HG03045 (cell line): ENCODE results near the gene CGNL1.

Experiments used
- ATAC-seq: cut with Tn5 transposase; IDR thresholded peaks from one replicate; pipeline ENCODE4 v1.9.1; 2021; ENCODE audit warnings: mild to moderate bottlenecking, moderate library complexity; ENCODE audit not compliant: unreplicated experiment

CGNL1 gene

DNA sequence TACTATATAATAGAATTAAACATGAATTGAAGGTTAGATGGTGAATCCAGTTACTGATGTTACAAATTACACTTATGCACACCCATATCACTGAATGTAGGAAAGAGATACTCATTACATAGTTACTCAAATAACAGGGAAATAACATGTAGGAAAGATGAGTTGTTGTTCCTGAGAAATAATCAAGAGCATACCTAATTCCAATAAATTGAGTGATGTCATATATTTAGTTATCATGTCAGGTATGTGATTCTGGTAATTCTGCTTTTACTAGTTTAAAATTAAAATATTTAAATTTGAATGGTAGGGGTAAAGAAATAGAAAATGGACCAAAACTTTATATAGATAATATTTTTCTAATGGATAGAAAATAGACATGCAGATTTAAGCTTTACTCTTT, 112.8 kb downstream of the CGNL1 start:
- ATAC-seq: no peak

DNA sequence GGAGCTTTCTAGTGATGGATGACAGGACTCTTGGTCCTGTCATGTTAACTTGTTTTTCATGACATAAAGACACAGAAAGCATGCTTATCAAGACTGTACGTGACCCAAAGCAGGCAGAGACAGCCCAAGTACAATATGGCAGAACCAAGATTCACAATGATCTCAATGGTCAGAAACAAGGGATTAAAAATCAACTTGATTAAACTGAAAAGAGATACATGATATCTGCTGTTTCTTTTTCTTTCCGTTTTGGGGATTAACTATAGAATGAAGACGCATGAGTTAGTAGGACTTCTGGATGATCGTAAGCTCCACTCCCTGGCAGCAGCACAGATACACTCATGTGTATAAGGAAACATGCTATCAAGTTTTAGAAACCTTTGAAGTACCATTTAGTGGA, 117.0 kb downstream of the CGNL1 start:
- ATAC-seq: no peak

DNA sequence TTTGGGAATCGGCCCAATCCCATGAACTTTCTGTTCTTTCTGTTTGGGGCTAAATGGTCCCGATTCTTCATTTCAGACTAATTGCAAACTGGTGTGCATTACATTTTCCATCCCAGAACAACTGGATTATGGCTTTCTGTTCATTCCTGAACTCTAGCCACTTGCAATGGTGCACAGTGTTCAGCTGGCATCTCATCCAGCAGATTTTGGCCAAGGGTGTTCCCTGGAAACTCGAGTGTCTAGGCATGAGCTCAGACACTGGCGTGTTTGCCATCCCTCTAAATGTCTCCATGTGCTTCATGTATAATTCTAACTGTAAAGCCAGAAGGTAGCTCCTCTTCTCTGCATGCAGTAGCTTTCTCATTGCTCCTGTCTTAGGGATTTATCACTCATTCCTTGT, 118.3 kb downstream of the CGNL1 start:
- no peak for ATAC-seq

DNA sequence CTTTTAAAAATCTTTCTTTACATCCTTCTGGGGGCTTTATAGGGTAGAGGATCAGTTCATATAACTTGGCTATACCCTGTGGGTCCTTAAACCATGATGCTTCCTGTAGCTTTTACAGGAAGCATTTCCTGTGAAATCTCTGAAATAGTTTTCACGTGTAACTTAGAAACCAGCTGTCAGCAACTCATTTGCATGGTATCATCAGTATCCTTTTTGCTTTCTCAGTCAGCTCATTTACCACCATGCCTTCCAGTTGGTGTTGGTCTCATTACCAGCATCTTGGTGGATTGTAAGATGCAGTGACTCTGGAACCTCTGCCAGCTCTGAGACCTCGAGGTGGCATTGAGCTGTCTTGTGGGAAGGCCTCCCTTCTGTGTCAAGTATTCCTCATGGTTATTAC, 118.7 kb downstream of the CGNL1 start:
- ATAC-seq: no peak

DNA sequence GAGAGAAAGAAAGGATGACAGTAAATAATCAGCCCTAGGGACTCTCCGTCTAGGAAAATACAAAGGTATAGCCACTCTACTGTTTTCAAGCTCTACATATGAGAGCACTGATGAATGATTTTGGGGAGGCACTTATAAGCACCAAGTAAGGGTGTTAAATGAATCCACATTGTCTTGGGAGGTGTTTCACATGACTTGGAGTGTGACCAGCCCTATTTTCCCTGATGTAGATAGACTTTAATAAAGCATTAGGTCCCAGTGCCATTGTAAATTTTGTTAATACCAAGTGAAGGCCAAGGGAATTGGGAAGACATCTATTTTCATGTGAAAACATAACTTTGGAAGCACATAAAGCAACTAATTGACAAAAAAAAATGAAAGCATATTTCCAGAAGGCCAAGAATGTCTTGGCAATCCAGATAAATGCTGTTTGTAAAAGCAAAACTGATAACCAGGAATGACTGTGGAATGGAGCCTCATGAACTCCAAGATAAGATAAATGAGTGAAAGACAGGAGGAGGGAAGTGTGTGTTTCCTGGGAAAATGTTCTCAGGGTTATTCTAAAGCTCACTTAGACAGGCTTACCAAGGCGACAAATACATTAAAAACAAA, 119.4 kb downstream of the CGNL1 start:
- no peak for ATAC-seq

DNA sequence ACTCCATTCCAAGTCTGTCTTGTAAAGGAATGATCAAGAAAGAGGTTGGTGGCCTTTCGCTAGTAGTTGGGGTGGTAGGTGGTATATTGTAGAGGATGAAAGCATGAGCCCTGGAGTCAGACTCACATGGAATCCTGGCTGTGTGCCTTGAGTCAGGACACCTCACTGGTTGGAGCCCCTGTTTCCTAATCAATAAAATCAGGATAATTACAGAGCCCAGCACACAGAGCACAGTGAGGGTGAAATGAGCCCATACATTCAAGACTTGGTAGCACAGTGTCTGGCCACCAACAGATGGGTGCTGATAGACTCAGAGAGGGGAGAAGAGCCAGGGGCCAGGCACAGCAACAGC, 120.3 kb downstream of the CGNL1 start:
- no peak for ATAC-seq

DNA sequence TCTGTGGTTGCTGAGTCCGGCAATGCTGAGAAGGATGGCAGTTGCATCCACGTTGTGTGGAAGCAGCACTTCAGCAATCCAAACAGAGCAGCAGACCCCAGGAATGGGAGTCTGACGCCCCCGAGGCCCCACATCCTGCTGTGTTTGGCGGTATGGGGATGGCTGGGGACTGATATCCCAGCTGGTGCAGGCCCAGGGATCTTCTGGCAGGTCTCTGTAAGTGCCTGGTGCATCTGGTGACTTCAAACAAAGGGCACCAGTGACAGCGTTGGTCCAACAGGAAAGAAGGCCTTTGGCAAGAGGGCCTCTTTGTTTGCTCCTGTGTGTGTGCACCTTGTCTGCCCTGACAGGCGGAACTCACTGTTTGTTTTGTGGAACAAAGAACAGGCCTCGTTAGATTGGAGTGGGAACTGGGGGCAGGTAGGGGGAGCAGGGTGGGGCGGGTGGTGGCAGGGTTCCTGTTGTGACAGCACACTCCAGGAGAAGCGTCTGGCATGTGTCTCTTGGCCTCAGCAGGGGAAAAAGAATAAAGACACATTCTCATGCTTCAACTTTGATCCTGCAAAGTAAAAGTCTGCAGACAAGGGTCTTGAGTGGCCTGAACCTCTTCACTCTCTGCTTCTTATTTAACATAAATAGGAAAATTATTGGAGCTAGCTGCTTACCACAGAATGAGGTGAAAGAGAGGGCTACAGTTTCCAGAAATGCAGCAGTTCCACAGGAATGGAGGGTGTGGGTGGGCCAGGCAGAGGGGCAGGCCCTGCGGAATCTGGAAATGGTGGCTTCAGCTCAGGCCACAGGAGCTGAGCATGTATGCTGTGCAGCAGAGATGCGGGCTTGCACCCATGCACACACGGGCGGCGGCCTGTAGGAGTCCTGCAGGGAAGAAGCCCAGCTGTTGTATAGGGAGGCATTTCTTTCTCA, 120.9 kb downstream of the CGNL1 start:
- ATAC-seq: no peak

DNA sequence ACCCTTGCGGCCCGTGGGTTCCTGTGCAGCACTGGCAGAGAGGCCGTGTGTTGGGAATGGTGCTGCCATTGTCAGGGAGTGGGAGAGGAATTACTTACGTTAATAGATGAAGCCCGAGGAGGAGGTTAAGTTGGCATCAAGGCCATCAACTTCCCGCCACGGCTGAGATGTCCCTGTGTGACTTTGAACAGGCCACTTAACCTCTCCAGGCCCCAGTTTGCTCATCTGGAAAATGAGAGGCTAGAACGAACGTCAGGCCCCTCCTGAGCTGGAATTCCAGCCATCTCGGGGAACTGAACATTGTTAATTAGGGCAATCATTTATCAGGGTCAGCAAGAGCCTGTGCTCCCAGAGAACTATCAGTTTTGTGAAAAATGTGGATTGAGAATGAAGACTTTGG, 124.0 kb downstream of the CGNL1 start:
- no peak for ATAC-seq

DNA sequence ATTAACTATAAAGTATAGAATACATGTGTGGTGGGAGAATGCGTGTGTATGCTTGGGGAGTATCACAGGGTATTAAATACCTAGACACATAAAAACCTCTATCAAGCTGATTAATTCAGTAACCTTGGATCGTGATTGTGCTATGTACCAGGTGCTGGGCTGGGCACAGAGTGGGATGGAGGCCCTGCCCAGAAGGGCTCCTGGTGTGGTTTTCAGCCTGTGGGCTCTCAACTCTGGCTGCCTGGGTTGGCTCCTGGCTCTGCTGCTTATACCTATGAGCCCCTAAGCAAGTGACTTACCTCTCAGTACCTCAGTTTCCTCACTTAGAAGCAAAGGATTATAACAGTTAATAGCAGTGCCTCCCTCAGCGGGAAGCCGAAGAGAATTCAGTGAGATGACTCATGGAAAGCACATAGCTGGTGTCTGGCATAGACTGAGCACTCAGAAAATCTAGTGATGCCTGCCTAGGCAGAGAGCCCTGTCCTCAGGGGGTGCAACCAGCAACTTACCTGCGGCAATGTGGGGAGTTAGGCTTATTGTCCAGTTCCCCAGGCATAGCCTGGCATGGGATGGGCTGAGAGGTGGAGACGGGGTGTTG, 124.8 kb downstream of the CGNL1 start:
- no peak for ATAC-seq

DNA sequence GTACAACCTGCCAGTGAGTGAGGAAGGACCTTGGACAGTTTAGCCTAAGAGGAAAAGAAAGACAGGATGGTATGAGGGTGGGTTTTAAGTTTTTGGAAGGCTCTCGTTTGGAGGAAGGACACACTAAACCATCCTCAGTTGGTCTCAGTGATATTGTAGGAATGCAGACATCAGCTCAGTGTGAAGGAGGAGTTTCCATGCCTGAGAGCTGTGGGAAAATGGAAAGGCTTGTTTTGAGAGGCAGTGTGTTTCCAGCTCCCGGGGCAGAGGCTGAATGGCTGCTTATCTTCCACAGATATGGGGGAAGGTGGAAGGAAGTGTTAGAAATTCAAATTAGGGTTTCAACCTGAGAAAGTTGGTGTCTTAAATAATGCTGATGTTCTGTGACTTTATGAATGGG, 125.8 kb downstream of the CGNL1 start:
- ATAC-seq: no peak

DNA sequence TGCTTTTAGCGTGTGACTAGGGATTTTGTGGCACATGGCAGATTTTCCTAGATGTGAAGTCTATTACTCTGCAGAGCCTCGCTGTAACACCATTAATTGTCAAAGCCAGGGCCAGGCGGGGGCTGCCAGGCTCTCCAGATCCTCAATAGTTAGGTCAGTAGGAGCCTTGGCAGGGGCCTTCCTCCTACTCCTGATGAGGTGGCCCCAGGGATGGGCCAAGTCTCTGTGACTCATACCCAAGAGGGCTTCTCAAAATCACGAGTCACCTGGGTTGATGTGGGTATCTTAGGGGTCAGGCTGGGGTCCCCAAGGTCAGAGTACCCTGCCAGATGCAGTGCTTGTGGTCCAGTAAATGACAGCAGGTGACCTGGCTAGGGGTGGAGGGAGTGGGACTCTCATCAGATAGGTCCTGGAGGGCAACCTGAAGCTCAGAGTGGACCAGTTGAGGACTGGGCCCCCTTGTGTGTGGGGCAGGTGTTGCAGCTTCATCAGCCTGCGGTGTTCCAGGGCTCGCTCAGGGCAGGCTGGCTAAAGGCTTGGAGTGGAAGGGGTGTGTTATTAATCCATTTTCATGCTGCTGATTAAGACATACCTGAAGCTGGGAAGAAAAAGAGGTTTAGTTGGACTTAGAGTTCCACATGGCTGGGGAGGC, 126.9 kb downstream of the CGNL1 start:
- ATAC-seq: no peak

DNA sequence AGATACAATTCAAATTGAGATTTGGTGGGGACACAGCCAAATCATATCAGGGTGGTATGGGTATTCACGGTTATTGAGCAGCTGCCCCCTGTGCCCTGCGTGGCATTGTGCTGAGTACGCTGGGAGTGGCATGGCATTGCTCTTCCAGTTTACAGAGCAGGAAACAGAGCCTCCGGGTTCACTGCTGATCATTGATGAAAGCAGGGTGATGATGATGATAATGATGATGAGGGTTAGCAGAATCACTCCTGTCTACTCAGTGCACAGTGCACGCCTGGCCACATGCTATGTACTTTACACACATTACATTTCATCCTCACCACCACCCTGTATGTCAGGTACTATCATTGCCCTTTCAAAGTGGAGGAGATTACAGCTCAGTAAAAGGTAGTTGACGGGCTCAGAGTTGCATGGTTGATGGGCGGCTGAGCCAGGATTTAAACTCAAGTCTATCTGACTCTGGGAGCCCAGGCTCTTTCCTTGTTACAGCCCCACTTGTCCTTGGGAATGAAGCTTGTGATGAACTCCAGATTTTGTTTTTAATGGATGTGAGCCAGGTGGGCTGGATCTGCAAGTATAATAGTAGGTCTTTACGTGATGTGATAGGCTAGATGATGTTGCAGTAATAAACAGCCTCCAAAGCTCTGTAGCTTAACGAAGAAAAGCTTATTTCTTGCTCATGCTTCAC, 127.8 kb downstream of the CGNL1 start:
- no peak for ATAC-seq

DNA sequence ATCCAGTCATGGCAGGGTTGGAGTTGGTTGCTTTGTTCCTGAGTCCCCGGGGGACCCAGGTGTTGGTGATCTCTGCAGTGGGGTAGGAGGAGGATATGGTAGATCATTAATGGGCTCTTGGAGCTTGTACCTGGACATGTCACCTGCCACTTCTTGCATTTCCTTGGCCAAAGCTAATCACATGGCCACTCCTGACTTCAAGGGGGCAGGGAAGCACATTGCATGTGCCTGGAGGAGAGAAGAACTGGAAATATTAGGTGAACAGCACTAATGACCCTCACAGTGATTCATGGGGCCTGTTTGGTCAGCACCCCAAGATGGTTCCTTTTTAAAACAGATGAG, 128.3 kb downstream of the CGNL1 start:
- ATAC-seq: no peak

DNA sequence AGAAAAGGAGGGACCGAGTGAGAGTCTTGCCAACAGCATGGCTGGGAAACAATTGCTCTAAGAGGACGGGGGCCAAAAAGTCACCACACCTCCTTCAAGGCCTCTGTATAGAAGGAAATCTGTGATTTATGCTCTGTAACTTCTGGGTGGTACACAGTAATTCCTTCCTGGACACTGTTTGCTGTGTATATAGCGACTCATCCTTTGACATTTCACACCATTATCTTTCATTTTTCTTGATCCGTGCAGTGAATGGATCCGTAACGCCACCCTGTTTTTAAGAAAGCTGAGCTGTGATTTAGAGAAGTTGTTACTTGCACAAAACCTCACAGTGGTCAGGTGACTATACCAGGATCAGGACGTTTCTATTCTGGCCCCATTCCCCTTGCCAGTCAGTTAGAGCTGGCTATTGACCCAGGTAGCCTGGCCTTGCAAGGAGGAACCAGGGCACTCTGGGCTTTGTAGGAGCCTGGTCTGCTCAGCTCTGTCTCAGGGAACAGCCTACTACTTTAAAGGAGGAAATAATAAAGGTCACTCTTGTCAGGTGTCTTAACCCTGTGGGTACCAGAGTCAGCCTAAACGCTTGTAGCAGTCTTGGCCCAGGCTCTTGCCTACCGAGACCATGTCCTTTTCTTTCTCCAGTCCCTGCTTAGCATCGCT, 128.9 kb downstream of the CGNL1 start:
- no peak for ATAC-seq

DNA sequence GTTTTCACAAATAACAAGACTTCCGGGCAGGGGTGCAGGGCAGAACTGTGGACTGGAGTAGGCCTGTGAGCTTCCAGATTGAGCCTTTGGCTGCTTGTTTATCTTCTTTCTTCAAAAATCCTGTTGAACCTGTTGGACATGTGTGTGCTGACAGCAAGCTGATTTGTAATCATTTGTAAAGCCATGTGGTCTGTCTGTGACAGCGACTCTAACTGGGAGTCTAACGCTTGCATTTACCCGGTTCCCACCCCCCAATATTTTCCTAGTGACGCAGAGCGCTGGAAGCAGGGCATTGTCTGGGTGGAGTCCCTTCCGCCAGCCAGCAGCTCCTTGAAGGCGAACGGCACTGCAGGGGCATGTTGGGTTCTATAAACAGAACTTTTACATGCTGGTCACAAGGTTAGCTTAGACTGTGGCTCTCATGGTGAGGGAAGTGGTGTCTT, 129.7 kb downstream of the CGNL1 start:
- no peak for ATAC-seq

DNA sequence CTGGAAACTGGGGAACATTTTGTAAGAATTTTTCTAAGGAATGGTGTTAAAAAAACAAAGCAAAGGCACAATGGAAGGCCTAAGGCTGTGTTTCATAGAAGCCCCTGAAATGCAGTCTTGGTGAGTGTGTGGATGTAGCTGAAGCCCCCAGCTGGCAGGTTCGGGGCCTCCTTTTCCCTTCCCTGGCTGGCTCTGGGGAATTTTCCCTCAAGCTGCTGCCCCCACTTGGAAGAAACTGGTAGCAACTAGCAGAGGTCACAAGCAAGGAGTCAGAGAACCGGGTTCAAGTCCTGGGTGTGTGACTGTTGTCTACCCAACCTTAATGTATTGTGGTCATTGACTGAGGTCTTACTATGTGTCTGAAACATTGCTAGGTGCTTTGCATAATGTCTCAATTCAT, 130.1 kb downstream of the CGNL1 start:
- ATAC-seq: no peak

DNA sequence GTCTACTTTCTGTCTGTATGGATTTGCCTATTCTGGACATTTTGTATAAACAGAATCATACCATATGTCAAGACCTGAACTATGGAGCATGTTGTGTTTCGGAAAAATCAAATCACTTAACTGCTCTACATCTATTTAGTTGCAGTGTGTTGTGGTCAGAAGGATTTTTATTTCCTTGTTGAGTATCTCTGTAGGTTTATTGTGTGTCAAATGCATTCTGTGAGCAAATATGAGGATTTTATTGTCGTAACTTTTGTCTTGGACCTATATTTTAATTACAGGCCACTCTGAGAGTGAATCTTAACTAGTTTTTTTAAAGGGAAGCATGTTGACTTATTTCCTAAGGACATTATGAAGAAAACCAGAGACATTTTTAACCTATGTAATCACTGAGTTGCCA, 130.8 kb downstream of the CGNL1 start:
- no peak for ATAC-seq

DNA sequence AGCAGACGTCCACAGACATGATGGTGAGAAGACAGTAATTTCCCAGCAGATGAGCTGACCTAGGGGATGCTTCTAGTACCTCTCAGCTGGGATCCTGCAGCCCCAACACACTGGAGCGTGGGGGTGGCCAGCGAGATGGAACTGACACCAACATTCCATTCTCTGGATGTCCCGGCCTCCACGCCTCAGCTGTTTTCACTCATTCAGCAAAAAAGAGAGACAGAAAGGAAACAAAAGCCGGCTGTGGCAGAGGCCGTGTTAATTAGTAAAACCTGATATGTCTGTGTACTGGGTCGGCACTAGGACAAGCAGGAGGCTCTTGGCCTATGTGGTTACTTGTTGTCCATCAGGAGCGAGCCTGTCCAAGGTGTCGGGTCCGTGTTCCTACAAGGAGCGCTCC, 132.8 kb downstream of the CGNL1 start:
- ATAC-seq: no peak

DNA sequence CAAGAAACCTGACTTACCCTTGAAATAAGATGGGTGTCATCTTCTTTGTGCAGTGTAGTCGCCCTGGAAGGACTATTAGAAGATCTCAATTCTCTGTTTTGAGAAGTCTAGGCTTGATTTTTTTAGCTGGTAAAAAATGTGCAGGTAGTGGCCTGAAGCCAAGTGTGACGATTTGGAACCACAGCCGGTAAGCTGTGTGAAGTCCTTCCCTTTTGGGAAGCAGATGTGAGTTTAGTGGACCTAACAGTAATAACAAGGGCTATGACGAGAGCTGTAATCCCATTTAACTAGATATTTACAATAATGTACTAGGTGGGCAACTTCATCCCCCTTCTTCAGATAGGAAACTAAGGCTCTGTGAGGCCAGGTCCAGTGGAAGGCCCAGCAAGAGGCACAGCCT, 133.7 kb downstream of the CGNL1 start:
- ATAC-seq: no peak

DNA sequence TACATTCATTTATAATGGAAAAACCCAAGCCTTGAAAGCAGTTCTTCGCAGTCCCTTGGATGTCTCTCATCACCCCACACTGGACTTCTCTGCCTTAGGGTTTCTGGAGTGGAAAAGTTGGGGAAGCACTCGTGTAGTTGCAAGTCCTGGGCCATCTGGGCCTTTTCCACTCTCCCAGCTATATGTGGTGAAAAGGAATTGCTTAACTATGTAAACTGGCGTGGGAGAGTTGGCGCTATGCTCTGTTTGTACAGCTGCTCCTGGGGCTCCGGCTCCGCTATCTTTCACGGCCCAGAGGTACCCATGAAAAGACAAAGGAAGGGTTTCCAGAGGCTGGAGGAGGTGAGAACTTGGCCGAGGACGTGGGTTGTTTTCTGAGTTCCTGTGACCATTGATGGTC, 134.3 kb downstream of the CGNL1 start:
- ATAC-seq: no peak
